Mucosa of gallbladder (tissue), 1 donor: ENCODE data around the gene LSAMP. TPM values are rescaled to one million over a fixed set of nuclear protein-coding genes. Genes with fewer than 3 reads are reported as not detected.

Experiments
- DNase-seq: peaks from one replicate; pipeline ENCODE4 v3.0.0-alpha.2; 2020; ENCODE audit warnings: low spot score
- total RNA-seq: library from RNA; stranded (reverse); gene quantifications from one replicate; pipeline ENCODE4 v1.2.1, GENCODE V29; 2021
- donor health status: DM: no; HTN: no; CAD: no.

LSAMP gene
- total RNA-seq, 1 donor from 2014 or later: 11.4 TPM

- DNase-seq: no peak
Measured at GRCh38 chr3:116432795-116433194, 12.5 kb downstream of the LSAMP start.

GRCh38 chr3:116429479-116430269 is 15.6 kb downstream of the LSAMP start:
- no peak for DNase-seq

GRCh38 chr3:116426036-116426435 is 19.3 kb downstream of the LSAMP start:
- DNase-seq: no peak

- no peak for DNase-seq
Measured at GRCh38 chr3:116425126-116425525, 20.2 kb downstream of the LSAMP start.

- no peak for DNase-seq
Measured at GRCh38 chr3:116423945-116424344, 21.3 kb downstream of the LSAMP start.

GRCh38 chr3:116423374-116423773 is 21.9 kb downstream of the LSAMP start:
- no peak for DNase-seq

- no peak for DNase-seq
Measured at GRCh38 chr3:116417151-116417550, 28.1 kb downstream of the LSAMP start.

- DNase-seq: no peak
Measured at GRCh38 chr3:116413319-116413718, 32.0 kb downstream of the LSAMP start.

- DNase-seq: no peak
Measured at GRCh38 chr3:116408473-116408872, 36.8 kb downstream of the LSAMP start.

GRCh38 chr3:116405231-116405630 is 40.1 kb downstream of the LSAMP start:
- DNase-seq: no peak

GRCh38 chr3:116399701-116400226 is 45.5 kb downstream of the LSAMP start:
- DNase-seq: no peak

- no peak for DNase-seq
Measured at GRCh38 chr3:116394365-116394764, 50.9 kb downstream of the LSAMP start.

- DNase-seq: no peak
Measured at GRCh38 chr3:116393199-116393598, 52.1 kb downstream of the LSAMP start.

GRCh38 chr3:116392291-116392690 is 53.0 kb downstream of the LSAMP start:
- no peak for DNase-seq

GRCh38 chr3:116391296-116392201 is 53.7 kb downstream of the LSAMP start:
- no peak for DNase-seq

- DNase-seq: no peak
Measured at GRCh38 chr3:116390318-116390717, 55.0 kb downstream of the LSAMP start.

GRCh38 chr3:116388867-116389385 is 56.4 kb downstream of the LSAMP start:
- DNase-seq: no peak

- no peak for DNase-seq
Measured at GRCh38 chr3:116386168-116386567, 59.1 kb downstream of the LSAMP start.

- no peak for DNase-seq
Measured at GRCh38 chr3:116384717-116385116, 60.6 kb downstream of the LSAMP start.

GRCh38 chr3:116378077-116378476 is 67.2 kb downstream of the LSAMP start:
- DNase-seq: no peak

GRCh38 chr3:116374901-116375300 is 70.4 kb downstream of the LSAMP start:
- DNase-seq: no peak

- no peak for DNase-seq
Measured at GRCh38 chr3:116367761-116368395, 77.4 kb downstream of the LSAMP start.
